ENCODE data around the gene RDH14. TPM values are rescaled to one million over a fixed set of nuclear protein-coding genes. Genes with fewer than 3 reads are reported as not detected.

The RDH14 gene
- total and polyA plus RNA-seq, 10 donors, result 14.2 to 26.0 (median 19.1) TPM

- Histone ChIP-seq H3K27me3 (replicated peaks in 1 of 7) (peaks cover 0 to 19% (median 0%) of the 10 kb centered on the region in 7 donors), H3K4me3 (no peak overlapping the region), H3K36me3 (no peaks in the 10 kb centered on the region), H3K27ac (no peak overlapping the region), H3K9me3 (no peaks in the 10 kb centered on the region), H3K4me1 (no peaks in the 10 kb centered on the region)
- DNase-seq, result no peak
- 93 to 98% (median 96%) methylated on average over 2 of the region's 2 CpGs for WGBS, 5 donors
- intact Hi-C loops (cut with DNase I; ENCODE audit: low total_unique reads), result loop anchor here (5.0 to 10.0 kb wide), 2 partner anchors 222 to 1340 kb away; no protein-coding TSS in a partner anchor
- TF ChIP-seq POLR2A (IDR thresholded peaks at IDR 0.05), result no peak
- no peak for TF ChIP-seq POLR2AphosphoS5 (IDR thresholded peaks at IDR 0.05)
- TF ChIP-seq CTCF (IDR thresholded peaks at IDR 0.05 in 8 of 11, conservative IDR thresholded peaks at IDR 0.05 in 3 of 11), result no peak
Measured at GRCh38 chr2:18522484-18523146, 37.8 kb downstream of the RDH14 start.

GRCh38 chr2:18520451-18521425 is 39.7 kb downstream of the RDH14 start:
- Histone ChIP-seq H3K9me3 (no peaks in the 10 kb centered on the region), H3K4me3 (no peak overlapping the region), H3K4me1 (no peaks in the 10 kb centered on the region), H3K27me3 (replicated peaks in 1 of 7) (peaks cover 0 to 36% (median 0%) of the 10 kb centered on the region in 7 donors), H3K36me3 (no peaks in the 10 kb centered on the region), H3K27ac (no peak overlapping the region)
- DNase-seq, result peak; percentile 87
- 50 to 57% (median 55%) methylated on average over 16 of the region's 16 CpGs for WGBS, 5 donors
- intact Hi-C loops (cut with DNase I; ENCODE audit: low total_unique reads), result loop anchor here (5.0 to 10.0 kb wide), 2 partner anchors 224 to 1342 kb away; no protein-coding TSS in a partner anchor
- TF ChIP-seq CTCF (IDR thresholded peaks at IDR 0.05 in 8 of 11, conservative IDR thresholded peaks at IDR 0.05 in 3 of 11) (peak; percentile 72 to 88 (median 77)), POLR2AphosphoS5 (IDR thresholded peaks at IDR 0.05) (no peak), POLR2A (IDR thresholded peaks at IDR 0.05) (no peak)

GRCh38 chr2:18519914-18520450 is 40.5 kb downstream of the RDH14 start:
- 62 to 77% (median 64%) methylated on average over 7 of the region's 7 CpGs for WGBS, 5 donors
- intact Hi-C loops (cut with DNase I; ENCODE audit: low total_unique reads), result loop anchor here (5.0 to 10.0 kb wide), 3 partner anchors 225 to 1342 kb away; no protein-coding TSS in a partner anchor
- DNase-seq, result no peak
- Histone ChIP-seq H3K36me3 (no peaks in the 10 kb centered on the region), H3K4me1 (peaks cover 0 to 3% (median 0%) of the 10 kb centered on the region in 6 donors), H3K4me3 (no peak overlapping the region), H3K9me3 (no peaks in the 10 kb centered on the region), H3K27ac (no peak overlapping the region), H3K27me3 (replicated peaks in 1 of 7) (peaks cover 0 to 38% (median 0%) of the 10 kb centered on the region in 7 donors)
- TF ChIP-seq POLR2A (IDR thresholded peaks at IDR 0.05) (no peak), CTCF (IDR thresholded peaks at IDR 0.05 in 8 of 11, conservative IDR thresholded peaks at IDR 0.05 in 3 of 11) (no peak), POLR2AphosphoS5 (IDR thresholded peaks at IDR 0.05) (no peak)
